Rectal smooth muscle tissue (tissue), 1 donor: Measurements from ENCODE around the gene TBX1.
"Not testable (repeated sequence)": the region's sequence is repeated elsewhere in the genome, so short reads cannot be mapped to it uniquely, and the experiment has no call there.

Source experiments
- H3K27ac ChIP-seq: one replicate; pipeline ENCODE4 v1.7.0; 2013; ENCODE audit warnings: low read depth, low read length, inconsistent platforms
- H3K27me3 ChIP-seq: one replicate; pipeline ENCODE4 v1.7.0; 2013; ENCODE audit warnings: low read length; ENCODE audit not compliant: control insufficient read depth, insufficient read depth
- H3K36me3 ChIP-seq: one replicate; pipeline ENCODE4 v1.7.0; 2013; ENCODE audit warnings: low read length; ENCODE audit not compliant: control insufficient read depth, insufficient read depth
- H3K4me1 ChIP-seq: one replicate; pipeline ENCODE4 v1.7.0; 2013; ENCODE audit warnings: low read length; ENCODE audit not compliant: control insufficient read depth, insufficient read depth
- H3K4me3 ChIP-seq: one replicate; pipeline ENCODE4 v1.7.0; 2013; ENCODE audit warnings: low read length
- H3K9ac ChIP-seq: one replicate; pipeline ENCODE4 v1.7.0; 2013; ENCODE audit warnings: low read length

Gene TBX1

DNA sequence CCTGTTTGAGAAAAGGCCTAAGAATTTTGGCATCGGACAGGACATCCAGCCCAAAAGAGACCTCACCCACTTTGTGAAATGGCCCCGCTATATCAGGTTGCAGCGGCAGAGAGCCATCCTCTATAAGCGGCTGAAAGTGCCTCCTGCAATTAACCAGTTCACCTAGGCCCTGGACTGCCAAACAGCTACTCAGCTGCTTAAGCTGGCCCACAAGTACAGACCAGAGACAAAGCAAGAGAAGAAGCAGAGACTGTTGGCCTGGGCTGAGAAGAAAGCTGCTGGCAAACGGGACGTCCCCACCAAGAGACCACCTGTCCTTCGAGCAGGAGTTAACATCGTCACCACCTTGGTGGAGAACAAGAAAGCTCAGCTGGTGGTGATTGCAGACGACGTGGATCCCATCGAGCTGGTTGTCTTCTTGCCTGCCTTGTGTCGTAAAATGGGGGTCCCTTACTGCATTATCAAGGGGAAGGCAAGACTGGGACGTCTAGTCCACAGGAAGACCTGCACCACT is 31.9 kb downstream of the TBX1 start:
- H3K27me3 ChIP-seq, H3K4me1 ChIP-seq, H3K9ac ChIP-seq, H3K27ac ChIP-seq, H3K36me3 ChIP-seq, H3K4me3 ChIP-seq: not testable (repeated sequence)

DNA sequence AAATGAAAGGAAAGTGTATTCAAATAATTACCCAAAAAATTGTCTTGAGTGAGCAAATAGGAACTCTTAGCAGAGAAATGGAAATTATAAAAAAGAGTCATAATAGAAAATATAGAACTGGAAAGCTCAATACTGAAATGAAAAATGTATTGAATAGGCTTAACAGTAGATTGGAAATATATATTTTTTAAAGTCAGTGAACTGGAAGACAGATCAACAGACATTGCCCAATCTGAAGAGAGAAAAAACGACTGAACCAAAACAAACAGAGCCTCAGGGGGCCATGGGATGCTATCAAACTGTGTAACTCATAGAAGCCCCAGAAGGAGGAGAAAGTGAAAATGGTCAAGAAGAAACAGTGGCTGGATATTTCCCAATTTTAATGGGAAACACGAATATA is 32.6 kb downstream of the TBX1 start:
- Histone ChIP-seq H3K4me1 (no peaks in the 10 kb centered on the region), H3K36me3 (no peaks in the 10 kb centered on the region), H3K9ac (no peak overlapping the region), H3K27ac (no peak overlapping the region), H3K27me3 (no peaks in the 10 kb centered on the region), H3K4me3 (no peak overlapping the region)

DNA sequence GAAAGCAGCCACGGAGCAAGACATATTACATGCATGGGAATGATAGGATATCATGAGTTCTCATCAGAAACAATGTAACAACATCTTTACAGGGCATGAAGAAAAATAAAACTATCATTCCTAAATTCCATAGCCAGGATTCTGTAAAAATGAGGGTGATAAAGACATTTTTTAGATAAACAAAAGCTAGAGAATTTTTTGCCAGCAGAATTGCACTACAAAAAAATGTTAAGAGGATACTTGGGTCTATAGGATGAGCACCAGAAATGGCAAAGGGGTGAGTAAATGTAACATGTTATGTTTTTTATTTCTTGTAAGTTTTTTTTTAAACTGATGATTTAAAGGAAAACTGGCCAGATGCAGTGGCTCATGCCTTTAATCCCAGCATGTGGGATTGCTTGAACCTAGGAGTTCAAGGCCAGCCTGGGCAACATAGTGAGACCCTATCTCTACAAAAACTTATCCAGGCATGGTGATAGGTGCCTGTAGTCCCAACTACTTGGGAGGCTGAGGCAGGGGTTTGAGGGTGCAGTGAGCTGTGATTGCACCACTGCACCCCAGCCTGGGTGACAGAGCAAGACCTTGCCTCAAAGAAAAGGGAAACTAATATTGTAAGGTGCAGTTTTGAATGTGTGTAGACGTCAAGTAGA is 33.2 kb downstream of the TBX1 start:
- H3K27me3 ChIP-seq: no peaks in the 10 kb centered on the region
- no peak overlapping the region for H3K27ac ChIP-seq
- H3K4me3 ChIP-seq: no peak overlapping the region
- no peaks in the 10 kb centered on the region for H3K4me1 ChIP-seq
- no peaks in the 10 kb centered on the region for H3K36me3 ChIP-seq
- H3K9ac ChIP-seq: no peak overlapping the region

DNA sequence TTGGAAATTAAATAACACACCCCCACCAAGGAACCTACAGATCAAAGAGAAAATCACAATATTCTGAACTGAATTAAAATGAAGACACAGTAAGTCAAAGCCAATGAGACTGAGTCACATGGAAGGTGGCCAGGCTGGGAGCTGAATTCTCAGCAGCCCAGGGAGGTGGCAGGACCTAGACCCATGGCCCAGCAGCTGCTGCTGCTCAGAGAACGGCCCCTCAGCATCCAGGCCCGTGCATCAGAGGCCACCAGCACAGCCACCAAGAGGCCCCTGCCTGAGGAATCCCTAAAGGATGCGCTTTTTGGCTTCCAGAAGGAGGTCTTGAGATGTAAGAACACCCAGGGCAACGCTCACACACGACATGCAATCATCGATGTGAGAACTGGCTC is 35.0 kb downstream of the TBX1 start:
- Histone ChIP-seq H3K9ac (no peak overlapping the region), H3K36me3 (no peaks in the 10 kb centered on the region), H3K4me3 (no peak overlapping the region), H3K4me1 (no peaks in the 10 kb centered on the region), H3K27ac (no peak overlapping the region), H3K27me3 (no peaks in the 10 kb centered on the region)

DNA sequence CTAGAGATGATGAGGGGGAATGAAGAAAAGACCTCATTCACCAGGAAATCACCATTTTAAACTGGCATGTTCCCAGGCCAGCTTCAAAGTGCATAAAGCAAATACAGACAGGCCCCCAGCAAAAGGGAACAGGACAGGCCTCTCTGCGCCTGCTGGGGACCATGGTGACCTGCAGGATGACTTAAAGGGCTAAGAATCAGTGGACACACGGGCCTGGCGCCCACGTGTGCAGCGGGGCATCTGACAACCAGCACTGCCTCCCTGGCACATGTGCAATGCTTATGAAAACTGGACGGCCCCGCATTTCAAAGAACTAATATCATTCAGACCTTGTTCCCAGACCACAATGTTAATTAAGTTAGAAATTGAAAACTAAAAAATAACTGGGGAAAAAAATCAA is 35.6 kb downstream of the TBX1 start:
- Histone ChIP-seq H3K27ac (no peak overlapping the region), H3K27me3 (no peaks in the 10 kb centered on the region), H3K36me3 (no peaks in the 10 kb centered on the region), H3K4me3 (no peak overlapping the region), H3K9ac (no peak overlapping the region), H3K4me1 (no peaks in the 10 kb centered on the region)

DNA sequence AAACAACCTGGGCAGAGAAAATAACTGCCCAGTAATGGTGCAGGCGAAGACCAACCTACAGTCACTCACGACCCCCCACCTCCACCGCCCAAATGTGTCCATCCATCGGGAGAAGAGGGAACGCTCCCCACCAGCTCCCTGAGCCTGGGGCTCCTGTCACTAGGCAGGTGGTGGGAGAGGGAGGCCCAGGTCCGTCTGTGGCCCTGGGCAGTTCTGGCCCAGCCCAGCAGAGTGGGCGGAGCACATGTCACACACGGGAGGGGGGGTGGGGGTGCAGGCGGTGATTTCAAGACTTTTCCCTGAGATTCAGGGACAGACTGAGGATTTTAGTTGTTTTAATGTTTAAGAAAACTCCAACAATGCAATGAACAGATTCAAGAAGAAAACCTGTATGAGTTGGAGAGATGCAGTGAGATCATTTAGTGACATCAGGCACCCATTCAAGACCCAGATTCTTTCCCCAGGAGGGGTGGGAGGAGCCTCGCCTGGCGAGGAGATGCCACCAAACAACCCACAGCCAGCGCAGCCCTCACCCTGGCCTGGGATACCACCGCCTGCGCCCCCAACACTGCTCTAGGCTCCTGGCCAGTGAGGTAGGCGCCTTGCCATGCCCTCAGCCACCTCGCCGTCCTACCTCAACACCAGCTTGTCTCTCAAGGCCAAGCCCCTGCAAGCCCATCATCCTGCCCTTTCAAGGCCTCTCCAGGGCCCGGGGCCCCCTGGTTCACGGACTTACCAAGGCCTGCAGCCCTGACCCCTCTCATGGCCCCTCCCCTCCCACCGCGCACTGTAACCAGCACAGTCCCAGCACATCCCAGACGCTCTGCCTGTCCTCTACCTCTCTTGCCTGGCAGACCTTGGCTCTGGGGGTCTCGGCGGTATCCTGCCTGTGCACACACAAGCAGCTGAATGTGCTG is 36.8 kb downstream of the TBX1 start:
- no peak overlapping the region for H3K9ac ChIP-seq
- no peaks in the 10 kb centered on the region for H3K36me3 ChIP-seq
- no peak overlapping the region for H3K4me3 ChIP-seq
- no peak overlapping the region for H3K27ac ChIP-seq
- no peaks in the 10 kb centered on the region for H3K4me1 ChIP-seq
- no peaks in the 10 kb centered on the region for H3K27me3 ChIP-seq

DNA sequence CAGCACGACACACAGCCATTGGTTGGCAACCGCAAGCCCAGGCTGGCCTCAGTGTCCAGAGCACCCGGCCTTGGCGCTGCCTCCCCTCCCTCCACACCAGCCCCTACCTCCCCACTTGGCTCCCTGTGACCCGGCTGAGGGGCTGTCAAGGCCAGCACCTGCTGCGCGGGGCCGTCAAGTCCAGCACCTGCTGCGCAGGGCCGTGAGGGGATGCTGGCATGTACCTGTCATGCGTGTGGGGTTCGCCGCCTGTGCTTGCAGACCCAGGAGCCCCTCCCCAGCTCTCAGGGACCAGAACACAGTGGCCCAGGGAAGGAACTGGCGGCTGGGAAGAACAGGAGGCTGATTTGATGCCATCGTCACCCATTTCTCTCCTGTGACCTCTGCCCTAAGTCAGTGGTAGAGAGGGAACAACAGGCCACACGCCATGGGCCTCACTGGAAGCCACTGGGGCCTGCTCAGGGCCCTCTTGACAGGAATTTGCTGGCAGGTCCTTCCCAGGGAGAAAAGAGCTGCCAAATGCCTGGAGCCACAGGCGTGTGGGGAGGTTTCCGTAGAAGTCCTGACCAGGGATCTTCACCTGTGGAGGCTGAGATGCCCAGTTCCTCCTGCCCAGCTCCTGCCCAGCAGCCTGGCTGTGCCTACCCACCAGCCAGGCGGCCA is 37.6 kb downstream of the TBX1 start:
- H3K9ac ChIP-seq: no peak overlapping the region
- H3K27me3 ChIP-seq: no peaks in the 10 kb centered on the region
- H3K4me1 ChIP-seq: no peaks in the 10 kb centered on the region
- H3K27ac ChIP-seq: no peak overlapping the region
- no peak overlapping the region for H3K4me3 ChIP-seq
- no peaks in the 10 kb centered on the region for H3K36me3 ChIP-seq

DNA sequence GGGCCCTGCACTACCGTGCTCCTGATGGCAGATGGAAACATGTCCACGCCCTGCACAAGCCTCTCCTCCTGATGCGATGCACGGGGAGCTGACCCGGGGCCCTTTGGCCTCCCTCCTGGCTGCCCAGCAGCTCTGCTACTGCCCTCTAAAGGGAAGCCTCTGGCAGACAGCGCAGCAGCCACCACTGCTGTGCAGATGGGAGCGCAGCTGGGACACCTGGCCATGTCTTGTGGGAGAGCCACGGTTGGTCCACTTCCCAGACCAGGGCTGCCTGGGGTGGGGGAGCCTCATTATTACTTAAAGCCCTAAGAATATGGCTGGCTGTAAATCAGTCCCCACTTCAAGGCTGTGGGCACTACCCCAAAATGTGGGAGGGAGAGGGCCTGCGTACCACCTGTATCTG is 38.3 kb downstream of the TBX1 start:
- Histone ChIP-seq H3K27me3 (no peaks in the 10 kb centered on the region), H3K9ac (no peak overlapping the region), H3K27ac (no peak overlapping the region), H3K4me1 (no peaks in the 10 kb centered on the region), H3K4me3 (no peak overlapping the region), H3K36me3 (no peaks in the 10 kb centered on the region)

DNA sequence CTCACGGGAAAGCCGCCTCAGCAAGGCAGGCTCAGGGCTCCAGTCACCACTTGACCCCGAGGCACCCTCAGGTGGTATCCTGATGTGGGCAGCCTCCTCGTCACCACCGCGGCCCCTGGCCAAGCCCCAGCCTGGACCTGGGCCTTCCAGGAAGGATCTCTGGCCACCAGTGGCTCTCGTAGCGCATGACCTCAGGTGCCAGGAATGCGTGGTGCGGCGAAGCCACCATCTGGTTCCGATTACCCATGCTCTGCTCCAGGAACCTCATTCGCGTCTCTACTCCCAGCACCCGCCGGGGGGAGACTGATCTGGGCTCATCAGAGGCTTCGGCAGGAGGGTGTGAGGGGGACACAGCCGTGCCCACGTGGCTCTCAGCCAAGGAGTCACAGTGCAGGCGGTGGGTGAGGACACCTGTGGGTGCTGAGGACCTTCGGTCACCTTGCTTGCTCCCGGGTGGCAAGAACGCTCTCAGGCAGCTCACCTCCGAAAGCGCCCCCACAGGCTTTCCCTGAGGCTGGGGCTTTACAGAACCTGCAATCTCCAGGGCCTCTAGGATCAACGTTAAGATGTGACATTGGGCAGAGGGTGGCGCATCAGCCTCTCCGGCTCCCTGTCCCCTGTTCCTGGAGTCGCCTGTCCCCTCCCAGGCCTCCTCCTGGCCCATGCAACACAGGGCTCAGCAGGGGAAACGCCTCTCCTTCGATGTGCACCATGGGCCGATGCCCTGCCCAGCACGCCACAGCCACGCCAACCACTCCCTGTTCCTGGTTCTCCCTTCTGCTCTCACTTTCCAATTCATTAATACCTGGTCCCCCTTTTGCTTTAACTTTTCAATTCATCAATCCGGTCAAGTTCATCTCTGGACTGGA is 39.0 kb downstream of the TBX1 start:
- no peaks in the 10 kb centered on the region for H3K27me3 ChIP-seq
- no peak overlapping the region for H3K4me3 ChIP-seq
- H3K27ac ChIP-seq: no peak overlapping the region
- no peak overlapping the region for H3K9ac ChIP-seq
- H3K36me3 ChIP-seq: no peaks in the 10 kb centered on the region
- no peaks in the 10 kb centered on the region for H3K4me1 ChIP-seq

DNA sequence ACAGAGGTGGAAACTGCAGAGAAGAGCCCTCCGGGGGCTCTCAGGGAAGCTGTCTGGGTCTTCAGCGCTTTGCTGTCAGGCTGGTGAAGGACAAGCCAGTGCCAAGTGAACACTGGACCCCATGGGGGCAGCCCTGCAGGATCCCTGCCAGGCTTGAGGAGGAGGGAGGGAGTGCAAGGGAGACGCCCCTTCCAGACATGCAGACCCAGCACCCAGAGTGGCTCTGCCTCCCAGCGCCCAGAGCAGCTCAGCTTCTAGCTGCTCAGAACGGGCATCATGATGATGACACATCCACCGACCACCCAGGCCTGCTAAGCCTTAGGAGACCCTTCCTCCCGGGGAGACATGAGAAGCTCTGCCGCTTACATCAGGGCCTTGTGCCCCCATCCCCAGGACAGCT is 39.7 kb downstream of the TBX1 start:
- H3K36me3 ChIP-seq: no peaks in the 10 kb centered on the region
- no peak overlapping the region for H3K4me3 ChIP-seq
- no peak overlapping the region for H3K9ac ChIP-seq
- no peak overlapping the region for H3K27ac ChIP-seq
- H3K27me3 ChIP-seq: no peaks in the 10 kb centered on the region
- H3K4me1 ChIP-seq: no peaks in the 10 kb centered on the region

DNA sequence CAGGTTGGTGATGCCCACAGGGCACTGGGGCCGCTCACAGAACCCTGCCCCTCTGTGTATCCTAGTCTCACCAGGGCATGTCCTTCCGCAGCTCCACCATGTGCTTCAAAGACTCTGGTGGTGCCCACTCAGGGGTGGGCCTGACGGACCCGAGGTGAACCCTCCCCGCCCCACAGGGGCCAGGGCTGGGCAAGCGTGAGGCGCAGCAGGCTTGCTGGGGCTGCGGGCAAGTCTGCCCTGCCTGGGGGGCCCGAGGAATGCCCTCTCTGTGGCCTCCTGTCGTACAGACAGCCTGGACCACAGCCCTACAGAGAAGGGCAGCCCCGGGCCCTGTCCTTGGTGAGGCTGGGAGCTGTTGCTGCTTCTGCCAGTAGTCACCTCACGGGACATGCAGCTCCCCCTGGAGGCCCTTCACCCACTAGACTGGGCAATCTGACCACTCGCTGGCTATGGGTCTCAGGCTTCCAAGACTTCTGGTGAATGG is 40.2 kb downstream of the TBX1 start:
- Histone ChIP-seq H3K4me3 (no peak overlapping the region), H3K9ac (no peak overlapping the region), H3K27me3 (no peaks in the 10 kb centered on the region), H3K4me1 (no peaks in the 10 kb centered on the region), H3K27ac (no peak overlapping the region), H3K36me3 (no peaks in the 10 kb centered on the region)
